HepG2 (cell line): Measurements from ENCODE around the gene NRSN2. TPM values are rescaled to one million over a fixed set of nuclear protein-coding genes. Genes with fewer than 3 reads are reported as not detected.

Experiments
- HIC2 ChIP-seq: sonication (generic); formaldehyde crosslinking; IDR thresholded peaks from 2 replicates; pipeline ENCODE4 v1.9.0; 2022; ENCODE audit warnings: low read depth, missing genetic modification reagents
- ISX ChIP-seq: sonication (generic); formaldehyde crosslinking; conservative IDR thresholded peaks from 2 replicates; pipeline ENCODE4 v1.5.0; 2020; ENCODE audit warnings: missing genetic modification reagents
- ZNF20 ChIP-seq: sonication (generic); formaldehyde crosslinking; IDR thresholded peaks from 2 replicates; pipeline ENCODE4 v1.4.0; 2020; ENCODE audit warnings: mild to moderate bottlenecking, moderate library complexity, missing genetic modification reagents
- ZNF318 ChIP-seq: sonication (generic); formaldehyde crosslinking; IDR thresholded peaks from 2 replicates; pipeline ENCODE4 v1.4.0; 2020; ENCODE audit warnings: mild to moderate bottlenecking, missing genetic modification reagents
- ZNF543 ChIP-seq: sonication (generic); formaldehyde crosslinking; IDR thresholded peaks from 2 replicates; pipeline ENCODE4 v1.4.0; 2020; ENCODE audit warnings: mild to moderate bottlenecking, missing genetic modification reagents
- ZNF691 ChIP-seq: sonication (generic); formaldehyde crosslinking; IDR thresholded peaks from 2 replicates; pipeline ENCODE4 v1.4.0; 2020; ENCODE audit warnings: missing genetic modification reagents, low read depth, mild to moderate bottlenecking, borderline replicate concordance
- ZNF788 ChIP-seq: sonication (generic); formaldehyde crosslinking; IDR thresholded peaks from 2 replicates; pipeline ENCODE4 v1.5.0; 2020; ENCODE audit warnings: mild to moderate bottlenecking, missing genetic modification reagents, borderline replicate concordance
- ZNF883 ChIP-seq: sonication (generic); formaldehyde crosslinking; IDR thresholded peaks from 2 replicates; pipeline ENCODE4 v1.5.1; 2020; ENCODE audit warnings: mild to moderate bottlenecking, missing genetic modification reagents; ENCODE audit errors: not compliant biosample characterization
- polyA plus RNA-seq, 8 experiments: library from polyadenylated mRNA; depleted of rRNA in 3 of 8; stranded (reverse) in 7 of 8; unstranded in 1 of 8; fragments of >200 nt; fragmentation: Illumina TruSeq in 4 of 8; extraction: Trizol in 4 of 8; gene quantifications; 2 replicates each; pipeline versions ENCODE4 v1.2.1 to v1.2.3, GENCODE V29; 2011 to 2016; ENCODE audit warnings: low read depth in 4 of 8, missing spikeins in 1 of 8, mixed read lengths in 1 of 8; ENCODE audit not compliant: insufficient read depth in 1 of 8
- total RNA-seq, 5 experiments: library from RNA; depleted of rRNA; stranded (reverse); fragments of >200 nt; fragmentation: Illumina TruSeq; extraction: Trizol; gene quantifications; 2 replicates each; pipeline ENCODE4 v1.2.3, GENCODE V29; 2016; ENCODE audit warnings: low read depth in 1 of 5
- TF ChIP-seq, protein P1 (sequence below), 2 experiments: IDR thresholded peaks; 2 replicates each; pipeline ENCODE4 v1.6.1; 2011 to 2012; ENCODE audit warnings: low read length in 2 of 2, borderline replicate concordance in 1 of 2, low read depth in 1 of 2, mild to moderate bottlenecking in 1 of 2, moderate library complexity in 1 of 2
- TF ChIP-seq, protein P2 (sequence below): sonication (generic); formaldehyde crosslinking; IDR thresholded peaks from 2 replicates; pipeline ENCODE4 v1.4.0; 2020; ENCODE audit warnings: missing genetic modification reagents
- TF ChIP-seq, protein P3 (sequence below): sonication (generic); formaldehyde crosslinking; IDR thresholded peaks from 2 replicates; pipeline ENCODE4 v1.5.0; 2020; ENCODE audit warnings: missing genetic modification reagents

Gene NRSN2
- total and polyA plus RNA-seq, 2 of the 13 experiments (the other 11 are each of a cell fraction or from before 2014, with no cell fraction given) = 32.3 to 49.4 TPM

DNA sequence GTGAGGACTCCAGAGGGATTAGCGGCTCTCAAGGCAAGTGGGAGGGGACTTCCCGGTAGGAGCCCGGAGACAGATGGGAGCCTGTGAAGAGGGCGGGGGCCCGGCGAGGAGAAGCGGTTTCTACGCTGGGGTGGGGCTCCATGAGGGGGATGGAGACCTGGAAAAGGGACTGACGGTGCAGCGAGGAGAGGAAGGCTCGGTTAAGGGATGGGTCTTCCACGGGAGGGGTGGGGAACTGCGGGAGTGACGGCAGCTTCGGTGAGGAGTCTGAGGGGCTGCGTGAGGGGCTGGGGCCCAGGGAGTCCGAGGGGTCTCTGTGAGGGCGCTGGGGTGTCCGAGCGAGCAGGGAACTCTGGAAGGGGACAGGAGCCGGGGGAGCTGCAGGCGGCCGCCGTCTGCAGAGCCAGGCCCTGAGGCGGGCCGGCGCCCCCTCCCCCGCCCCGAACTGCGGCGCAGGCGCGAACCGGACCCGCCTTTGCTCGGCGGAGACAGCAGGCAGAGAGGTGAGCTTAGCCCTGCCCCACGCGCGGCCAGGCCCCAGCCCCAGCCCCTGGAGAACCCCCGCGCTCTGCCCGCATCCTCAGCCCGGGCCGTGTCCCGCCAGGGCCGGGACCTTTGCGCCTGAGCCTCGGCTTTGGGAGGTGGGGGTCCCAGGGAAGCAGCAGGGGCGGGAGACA lies at the start of gene NRSN2 (continued):
- TF ChIP-seq, protein P1, sequence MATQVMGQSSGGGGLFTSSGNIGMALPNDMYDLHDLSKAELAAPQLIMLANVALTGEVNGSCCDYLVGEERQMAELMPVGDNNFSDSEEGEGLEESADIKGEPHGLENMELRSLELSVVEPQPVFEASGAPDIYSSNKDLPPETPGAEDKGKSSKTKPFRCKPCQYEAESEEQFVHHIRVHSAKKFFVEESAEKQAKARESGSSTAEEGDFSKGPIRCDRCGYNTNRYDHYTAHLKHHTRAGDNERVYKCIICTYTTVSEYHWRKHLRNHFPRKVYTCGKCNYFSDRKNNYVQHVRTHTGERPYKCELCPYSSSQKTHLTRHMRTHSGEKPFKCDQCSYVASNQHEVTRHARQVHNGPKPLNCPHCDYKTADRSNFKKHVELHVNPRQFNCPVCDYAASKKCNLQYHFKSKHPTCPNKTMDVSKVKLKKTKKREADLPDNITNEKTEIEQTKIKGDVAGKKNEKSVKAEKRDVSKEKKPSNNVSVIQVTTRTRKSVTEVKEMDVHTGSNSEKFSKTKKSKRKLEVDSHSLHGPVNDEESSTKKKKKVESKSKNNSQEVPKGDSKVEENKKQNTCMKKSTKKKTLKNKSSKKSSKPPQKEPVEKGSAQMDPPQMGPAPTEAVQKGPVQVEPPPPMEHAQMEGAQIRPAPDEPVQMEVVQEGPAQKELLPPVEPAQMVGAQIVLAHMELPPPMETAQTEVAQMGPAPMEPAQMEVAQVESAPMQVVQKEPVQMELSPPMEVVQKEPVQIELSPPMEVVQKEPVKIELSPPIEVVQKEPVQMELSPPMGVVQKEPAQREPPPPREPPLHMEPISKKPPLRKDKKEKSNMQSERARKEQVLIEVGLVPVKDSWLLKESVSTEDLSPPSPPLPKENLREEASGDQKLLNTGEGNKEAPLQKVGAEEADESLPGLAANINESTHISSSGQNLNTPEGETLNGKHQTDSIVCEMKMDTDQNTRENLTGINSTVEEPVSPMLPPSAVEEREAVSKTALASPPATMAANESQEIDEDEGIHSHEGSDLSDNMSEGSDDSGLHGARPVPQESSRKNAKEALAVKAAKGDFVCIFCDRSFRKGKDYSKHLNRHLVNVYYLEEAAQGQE (IDR thresholded peaks at IDR 0.05; ENCODE audit: borderline replicate concordance in 1 of 2, low read depth in 1 of 2, low read length in 2 of 2) = peak in 1 of 2 experiments; percentile 38; a peak in 1 of 4 replicates
- TF ChIP-seq ZNF318 (no peak), ZNF788 (no peak; the same call in 1 of the 2 replicates), ZNF543 (CRISPR knock-in tag) (peak; percentile 68), ZNF883 (CRISPR knock-in tag) (peak; percentile 17), ZNF20 (CRISPR knock-in tag) (0 out of 2 replicates have a peak, but pooled peaks have one; percentile 75), ISX (CRISPR knock-in tag) (0 out of 2 replicates have a peak, but pooled peaks have one; percentile 80), ZNF691 (CRISPR knock-in tag) (0 out of 2 replicates have a peak, but pooled peaks have one; percentile 61), HIC2 (CRISPR knock-in tag) (peak; percentile 44; the same call in 1 of the 2 replicates)
- TF ChIP-seq, protein P2, sequence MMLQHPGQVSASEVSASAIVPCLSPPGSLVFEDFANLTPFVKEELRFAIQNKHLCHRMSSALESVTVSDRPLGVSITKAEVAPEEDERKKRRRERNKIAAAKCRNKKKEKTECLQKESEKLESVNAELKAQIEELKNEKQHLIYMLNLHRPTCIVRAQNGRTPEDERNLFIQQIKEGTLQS (CRISPR knock-in tag) = peak; percentile 18; the same call in 1 of the 2 replicates
- TF ChIP-seq, protein P3, sequence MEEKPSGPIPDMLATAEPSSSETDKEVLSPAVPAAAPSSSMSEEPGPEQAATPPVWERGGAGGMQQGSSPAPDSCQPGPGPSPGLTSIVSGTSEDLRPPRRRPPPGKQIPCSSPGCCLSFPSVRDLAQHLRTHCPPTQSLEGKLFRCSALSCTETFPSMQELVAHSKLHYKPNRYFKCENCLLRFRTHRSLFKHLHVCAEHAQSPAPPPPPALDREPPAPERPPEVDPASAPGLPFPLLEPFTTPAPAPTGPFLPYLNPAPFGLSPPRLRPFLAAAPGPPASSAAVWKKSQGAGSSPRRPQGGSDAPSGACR = peak; percentile 77
